ENCODE results near the gene DBX1.

Gene DBX1

DNA sequence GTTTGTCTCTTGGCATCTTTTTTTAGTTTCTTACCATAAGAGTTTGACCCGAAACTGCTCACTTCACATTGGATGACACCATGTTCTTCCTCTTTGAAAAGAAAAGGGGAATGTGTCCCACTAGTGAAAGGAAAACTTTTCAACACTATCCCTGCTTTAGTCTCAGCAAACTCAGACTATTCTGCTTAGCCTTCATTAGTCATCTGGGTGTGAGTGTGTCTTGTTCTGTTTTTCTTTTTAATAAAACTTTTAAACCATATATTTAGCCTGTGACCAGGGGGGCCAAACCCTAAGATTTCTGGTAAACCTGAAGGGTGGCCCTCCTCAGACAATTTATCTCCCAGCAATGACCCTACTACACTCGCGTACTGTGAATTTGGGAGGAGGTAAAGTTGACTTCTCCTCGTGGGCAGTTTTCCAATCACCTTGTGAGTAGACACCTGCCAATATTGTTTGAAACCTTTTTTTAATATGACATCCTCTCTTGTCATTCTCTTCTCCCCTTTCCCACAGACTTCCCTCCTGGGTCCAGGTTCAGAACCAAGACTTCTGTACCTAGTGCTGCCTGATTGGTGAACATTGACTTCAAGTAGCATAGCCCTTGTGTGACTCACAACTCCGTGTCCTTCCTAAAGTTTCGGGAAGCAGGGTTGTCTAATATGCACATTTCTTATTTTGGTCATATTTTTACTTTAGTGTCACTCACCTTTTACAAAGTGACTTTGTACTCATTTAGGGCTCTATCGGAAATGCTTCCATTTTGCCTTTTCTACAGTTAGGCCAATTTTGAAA lies 39.9 kb downstream of the DBX1 start:
- Histone ChIP-seq H3K36me3 (ENCODE audit: insufficient read depth) (no peaks in the 10 kb centered on the region), H3K9ac (no peak overlapping the region), H3K27ac (no peak overlapping the region), H3K4me2 (no peak overlapping the region), H3K79me2 (ENCODE audit: insufficient read depth, low read depth) (no peaks in the 10 kb centered on the region), H3K4me1 (ENCODE audit: low read depth, poor library complexity, severe bottlenecking) (no peaks in the 10 kb centered on the region), H3K4me3 (IDR thresholded peaks at IDR 0.05; ENCODE audit: insufficient read depth, low read depth, low read length) (no peak overlapping the region), H3K27me3 (ENCODE audit: insufficient read depth, low read depth) (no peaks in the 10 kb centered on the region), H4K20me1 (ENCODE audit: insufficient read depth) (no peaks in the 10 kb centered on the region), H2AFZ (ENCODE audit: low read depth) (no peak overlapping the region)
- TF ChIP-seq, protein P1, sequence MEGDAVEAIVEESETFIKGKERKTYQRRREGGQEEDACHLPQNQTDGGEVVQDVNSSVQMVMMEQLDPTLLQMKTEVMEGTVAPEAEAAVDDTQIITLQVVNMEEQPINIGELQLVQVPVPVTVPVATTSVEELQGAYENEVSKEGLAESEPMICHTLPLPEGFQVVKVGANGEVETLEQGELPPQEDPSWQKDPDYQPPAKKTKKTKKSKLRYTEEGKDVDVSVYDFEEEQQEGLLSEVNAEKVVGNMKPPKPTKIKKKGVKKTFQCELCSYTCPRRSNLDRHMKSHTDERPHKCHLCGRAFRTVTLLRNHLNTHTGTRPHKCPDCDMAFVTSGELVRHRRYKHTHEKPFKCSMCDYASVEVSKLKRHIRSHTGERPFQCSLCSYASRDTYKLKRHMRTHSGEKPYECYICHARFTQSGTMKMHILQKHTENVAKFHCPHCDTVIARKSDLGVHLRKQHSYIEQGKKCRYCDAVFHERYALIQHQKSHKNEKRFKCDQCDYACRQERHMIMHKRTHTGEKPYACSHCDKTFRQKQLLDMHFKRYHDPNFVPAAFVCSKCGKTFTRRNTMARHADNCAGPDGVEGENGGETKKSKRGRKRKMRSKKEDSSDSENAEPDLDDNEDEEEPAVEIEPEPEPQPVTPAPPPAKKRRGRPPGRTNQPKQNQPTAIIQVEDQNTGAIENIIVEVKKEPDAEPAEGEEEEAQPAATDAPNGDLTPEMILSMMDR (conservative IDR thresholded peaks at IDR 0.05; ENCODE audit: low read depth, low read length), result no peak

DNA sequence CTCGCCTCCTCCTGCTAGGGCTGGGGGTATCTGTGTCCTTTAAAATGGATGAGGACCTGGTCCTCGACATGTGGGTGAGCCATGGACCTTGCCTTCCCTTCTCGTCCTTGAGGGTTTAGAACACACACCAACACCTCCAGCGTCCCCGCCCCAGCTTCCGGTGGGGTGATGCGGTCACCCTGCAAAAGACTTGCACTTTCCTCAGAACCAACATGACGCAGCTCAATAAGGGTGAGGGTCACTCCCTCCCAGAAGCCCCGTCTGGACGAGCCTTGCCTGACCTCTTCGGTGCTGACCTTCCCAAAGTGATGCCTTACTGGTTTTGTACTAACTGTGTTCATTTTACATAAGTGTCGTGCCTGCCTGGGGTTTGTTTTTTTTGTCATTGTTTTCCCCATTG lies 41.0 kb downstream of the DBX1 start:
- TF ChIP-seq, protein P1 (conservative IDR thresholded peaks at IDR 0.05; ENCODE audit: low read depth, low read length), result no peak
- Histone ChIP-seq H4K20me1 (ENCODE audit: insufficient read depth) (no peaks in the 10 kb centered on the region), H3K27me3 (ENCODE audit: insufficient read depth, low read depth) (no peaks in the 10 kb centered on the region), H3K4me2 (no peak overlapping the region), H2AFZ (ENCODE audit: low read depth) (no peak overlapping the region), H3K36me3 (ENCODE audit: insufficient read depth) (no peaks in the 10 kb centered on the region), H3K4me3 (IDR thresholded peaks at IDR 0.05; ENCODE audit: insufficient read depth, low read depth, low read length) (no peak overlapping the region), H3K9ac (no peak overlapping the region), H3K4me1 (ENCODE audit: low read depth, poor library complexity, severe bottlenecking) (no peaks in the 10 kb centered on the region), H3K27ac (no peak overlapping the region), H3K79me2 (ENCODE audit: insufficient read depth, low read depth) (no peaks in the 10 kb centered on the region)

DNA sequence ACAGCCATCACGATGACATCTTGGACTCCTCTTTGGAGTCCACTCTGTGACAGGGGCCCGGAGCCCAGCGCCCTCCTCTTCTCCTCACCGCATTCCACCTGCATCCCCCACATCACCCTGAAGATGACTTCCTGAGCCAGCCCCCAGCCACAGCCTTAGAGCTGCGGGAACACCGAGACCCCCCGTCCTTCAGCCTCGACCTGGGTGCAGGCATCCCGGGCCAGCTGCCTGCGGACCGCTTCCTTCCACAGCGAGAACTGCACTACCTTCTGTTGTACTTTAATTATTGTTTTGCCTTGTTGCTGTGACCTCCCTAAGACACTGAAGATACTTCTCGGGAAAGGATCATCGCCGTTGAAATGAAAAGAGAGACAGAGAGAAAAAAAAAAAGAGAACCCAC lies 42.1 kb downstream of the DBX1 start:
- Histone ChIP-seq H3K4me2 (no peak overlapping the region), H3K27me3 (ENCODE audit: insufficient read depth, low read depth) (no peaks in the 10 kb centered on the region), H3K27ac (no peak overlapping the region), H3K9ac (no peak overlapping the region), H4K20me1 (ENCODE audit: insufficient read depth) (no peaks in the 10 kb centered on the region), H3K4me3 (IDR thresholded peaks at IDR 0.05; ENCODE audit: insufficient read depth, low read depth, low read length) (no peak overlapping the region), H3K36me3 (ENCODE audit: insufficient read depth) (no peaks in the 10 kb centered on the region), H3K79me2 (ENCODE audit: insufficient read depth, low read depth) (no peaks in the 10 kb centered on the region), H3K4me1 (ENCODE audit: low read depth, poor library complexity, severe bottlenecking) (no peaks in the 10 kb centered on the region), H2AFZ (ENCODE audit: low read depth) (no peak overlapping the region)
- TF ChIP-seq, protein P1 (conservative IDR thresholded peaks at IDR 0.05; ENCODE audit: low read depth, low read length), result no peak

DNA sequence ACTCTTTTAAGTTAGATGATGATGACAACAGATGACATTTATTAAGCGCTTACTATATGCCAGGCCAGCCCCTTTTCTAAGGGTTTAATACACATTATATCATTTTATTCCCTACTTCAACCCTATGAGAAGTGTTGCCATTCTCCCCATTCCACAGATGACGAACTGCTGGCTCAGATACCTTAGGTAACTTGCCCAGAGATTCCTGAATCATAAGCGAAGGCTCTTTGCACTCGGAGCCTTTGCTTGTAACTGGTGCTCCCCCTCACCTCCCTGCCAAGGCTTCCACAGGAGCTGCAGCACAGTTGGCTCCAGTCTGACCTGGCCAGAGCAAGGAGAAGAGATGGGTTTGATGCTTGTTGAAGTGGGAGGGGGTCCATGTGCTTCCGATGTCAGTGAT lies 43.0 kb downstream of the DBX1 start:
- Histone ChIP-seq H3K4me2 (no peak overlapping the region), H3K4me3 (IDR thresholded peaks at IDR 0.05; ENCODE audit: insufficient read depth, low read depth, low read length) (no peak overlapping the region), H3K27ac (no peak overlapping the region), H3K27me3 (ENCODE audit: insufficient read depth, low read depth) (no peaks in the 10 kb centered on the region), H3K36me3 (ENCODE audit: insufficient read depth) (no peaks in the 10 kb centered on the region), H4K20me1 (ENCODE audit: insufficient read depth) (no peaks in the 10 kb centered on the region), H3K79me2 (ENCODE audit: insufficient read depth, low read depth) (no peaks in the 10 kb centered on the region), H2AFZ (ENCODE audit: low read depth) (no peak overlapping the region), H3K4me1 (ENCODE audit: low read depth, poor library complexity, severe bottlenecking) (no peaks in the 10 kb centered on the region), H3K9ac (no peak overlapping the region)
- TF ChIP-seq, protein P1 (conservative IDR thresholded peaks at IDR 0.05; ENCODE audit: low read depth, low read length), result no peak

All from KMS-11 (cell line).